ENCODE data around the gene FDPS. TPM values are rescaled to one million over a fixed set of nuclear protein-coding genes. Genes with fewer than 3 reads are reported as not detected.
A peak's percentile ranks its signal among the peaks of the same experiment; 100 is the strongest.

FDPS gene
- total RNA-seq, 1 experiment from 2014 or later: 298 TPM

- H2AFZ ChIP-seq (ENCODE audit: low read length): no peak overlapping the region
- no peak overlapping the region for H3K4me2 ChIP-seq (ENCODE audit: low read depth, low read length, poor library complexity, severe bottlenecking)
- no peaks in the 10 kb centered on the region for H3K9me3 ChIP-seq (ENCODE audit: low read length)
- peaks cover 2% of the 10 kb centered on the region; the same call in 1 of the 2 replicates for H3K4me1 ChIP-seq (ENCODE audit: low read length)
- no peak overlapping the region for H3K27ac ChIP-seq (ENCODE audit: low read length)
- no peaks in the 10 kb centered on the region for H3K36me3 ChIP-seq (ENCODE audit: insufficient read depth, low read length)
- H3K9me2 ChIP-seq (replicated peaks; ENCODE audit: insufficient read depth, low read length): no peaks in the 10 kb centered on the region
- no peaks in the 10 kb centered on the region for H3K27me3 ChIP-seq (ENCODE audit: low read length)
- no peaks in the 10 kb centered on the region for H4K20me1 ChIP-seq (ENCODE audit: insufficient read depth, low read depth, low read length)
- no peak for DNase-seq
- no peak overlapping the region for H3K9ac ChIP-seq (ENCODE audit: low read length)
- H3K79me2 ChIP-seq (ENCODE audit: low read length): no peaks in the 10 kb centered on the region
- H3K4me3 ChIP-seq (ENCODE audit: low read length): no peak overlapping the region
These were observed 7.9 kb upstream of the FDPS start for GRCh38 chr1:155300553-155301329.

- no peaks in the 10 kb centered on the region for H3K36me3 ChIP-seq (ENCODE audit: insufficient read depth, low read length)
- no peak within 1 kb of the TSS for H2AFZ ChIP-seq (ENCODE audit: low read length)
- H3K27me3 ChIP-seq (ENCODE audit: low read length): no peaks in the 10 kb centered on the region
- H4K20me1 ChIP-seq (ENCODE audit: insufficient read depth, low read depth, low read length): no peaks in the 10 kb centered on the region
- H3K79me2 ChIP-seq (ENCODE audit: low read length): no peaks in the 10 kb centered on the region
- H3K4me2 ChIP-seq (ENCODE audit: low read depth, low read length, poor library complexity, severe bottlenecking): no peak within 1 kb of the TSS
- H3K9me2 ChIP-seq (replicated peaks; ENCODE audit: insufficient read depth, low read length): no peaks in the 10 kb centered on the region
- peaks cover 2% of the 10 kb centered on the region; the same call in 1 of the 2 replicates for H3K4me1 ChIP-seq (ENCODE audit: low read length)
- no peak within 1 kb of the TSS for H3K4me3 ChIP-seq (ENCODE audit: low read length)
- no peaks in the 10 kb centered on the region for H3K9me3 ChIP-seq (ENCODE audit: low read length)
- H3K9ac ChIP-seq (ENCODE audit: low read length): no peak within 1 kb of the TSS
- H3K27ac ChIP-seq (ENCODE audit: low read length): no peak within 1 kb of the TSS
- DNase-seq: no peak
These were observed 7.3 kb upstream of the FDPS start, which contains the start of gene PKLR for GRCh38 chr1:155301342-155301841. PKLR (minus strand) TSS chr1:155301438; CDS start chr1:155301395, 43 bp downstream.

GRCh38 chr1:155304558-155305063 is 4.1 kb upstream of the FDPS start:
- H3K36me3 ChIP-seq (ENCODE audit: insufficient read depth, low read length): no peaks in the 10 kb centered on the region
- DNase-seq: no peak
- peaks cover 9% of the 10 kb centered on the region for H3K79me2 ChIP-seq (ENCODE audit: low read length)
- no peaks in the 10 kb centered on the region for H4K20me1 ChIP-seq (ENCODE audit: insufficient read depth, low read depth, low read length)
- peaks cover 10% of the 10 kb centered on the region for H3K4me1 ChIP-seq (ENCODE audit: low read length)
- H3K27me3 ChIP-seq (ENCODE audit: low read length): no peaks in the 10 kb centered on the region
- no peak overlapping the region for H3K4me2 ChIP-seq (ENCODE audit: low read depth, low read length, poor library complexity, severe bottlenecking)
- no peaks in the 10 kb centered on the region for H3K9me2 ChIP-seq (replicated peaks; ENCODE audit: insufficient read depth, low read length)
- H3K9me3 ChIP-seq (ENCODE audit: low read length): no peaks in the 10 kb centered on the region
- no peak overlapping the region for H3K27ac ChIP-seq (ENCODE audit: low read length)
- H3K9ac ChIP-seq (ENCODE audit: low read length): no peak overlapping the region
- H3K4me3 ChIP-seq (ENCODE audit: low read length): no peak overlapping the region
- H2AFZ ChIP-seq (ENCODE audit: low read length): no peak overlapping the region

- H3K9ac ChIP-seq (ENCODE audit: low read length): no peak overlapping the region
- H2AFZ ChIP-seq (ENCODE audit: low read length): no peak overlapping the region
- H3K4me2 ChIP-seq (ENCODE audit: low read depth, low read length, poor library complexity, severe bottlenecking): no peak overlapping the region
- no peaks in the 10 kb centered on the region for H3K9me2 ChIP-seq (replicated peaks; ENCODE audit: insufficient read depth, low read length)
- no peak overlapping the region for H3K4me3 ChIP-seq (ENCODE audit: low read length)
- no peak for DNase-seq
- no peak overlapping the region for H3K27ac ChIP-seq (ENCODE audit: low read length)
- peaks cover 23% of the 10 kb centered on the region for H3K79me2 ChIP-seq (ENCODE audit: low read length)
- H3K36me3 ChIP-seq (ENCODE audit: insufficient read depth, low read length): peaks cover 10% of the 10 kb centered on the region
- H3K27me3 ChIP-seq (ENCODE audit: low read length): no peaks in the 10 kb centered on the region
- no peaks in the 10 kb centered on the region for H3K9me3 ChIP-seq (ENCODE audit: low read length)
- H3K4me1 ChIP-seq (ENCODE audit: low read length): peaks cover 23% of the 10 kb centered on the region
- H4K20me1 ChIP-seq (ENCODE audit: insufficient read depth, low read depth, low read length): no peaks in the 10 kb centered on the region
These were observed 2.7 kb upstream of the FDPS start for GRCh38 chr1:155305881-155306391.

GRCh38 chr1:155307247-155307740 is 1.4 kb upstream of the FDPS start:
- DNase-seq: peak; percentile 82
- Histone ChIP-seq H3K4me1 (ENCODE audit: low read length) (peaks cover 28% of the 10 kb centered on the region), H3K4me2 (ENCODE audit: low read depth, low read length, poor library complexity, severe bottlenecking) (no peak overlapping the region), H3K9me2 (replicated peaks; ENCODE audit: insufficient read depth, low read length) (no peaks in the 10 kb centered on the region), H4K20me1 (ENCODE audit: insufficient read depth, low read depth, low read length) (no peaks in the 10 kb centered on the region), H3K36me3 (ENCODE audit: insufficient read depth, low read length) (peaks cover 15% of the 10 kb centered on the region), H3K4me3 (ENCODE audit: low read length) (no peak overlapping the region; the same call in 1 of the 2 replicates), H3K27me3 (ENCODE audit: low read length) (no peaks in the 10 kb centered on the region), H3K79me2 (ENCODE audit: low read length) (peaks cover 34% of the 10 kb centered on the region), H3K9me3 (ENCODE audit: low read length) (no peaks in the 10 kb centered on the region), H2AFZ (ENCODE audit: low read length) (no peak overlapping the region), H3K27ac (ENCODE audit: low read length) (peak overlapping the region; percentile 92; the same call in 1 of the 2 replicates), H3K9ac (ENCODE audit: low read length) (peak overlapping the region; percentile 59)

- peaks cover 28% of the 10 kb centered on the region for H3K4me1 ChIP-seq (ENCODE audit: low read length)
- peak overlapping the region; percentile 72 for H3K4me3 ChIP-seq (ENCODE audit: low read length)
- peak overlapping the region; percentile 85 for H3K9ac ChIP-seq (ENCODE audit: low read length)
- H3K4me2 ChIP-seq (ENCODE audit: low read depth, low read length, poor library complexity, severe bottlenecking): peak overlapping the region; percentile 69
- no peaks in the 10 kb centered on the region for H3K27me3 ChIP-seq (ENCODE audit: low read length)
- H2AFZ ChIP-seq (ENCODE audit: low read length): no peak overlapping the region
- no peaks in the 10 kb centered on the region for H4K20me1 ChIP-seq (ENCODE audit: insufficient read depth, low read depth, low read length)
- no peaks in the 10 kb centered on the region for H3K9me2 ChIP-seq (replicated peaks; ENCODE audit: insufficient read depth, low read length)
- peak overlapping the region; percentile 92 for H3K27ac ChIP-seq (ENCODE audit: low read length)
- peaks cover 43% of the 10 kb centered on the region for H3K79me2 ChIP-seq (ENCODE audit: low read length)
- DNase-seq: no peak
- peaks cover 23% of the 10 kb centered on the region for H3K36me3 ChIP-seq (ENCODE audit: insufficient read depth, low read length)
- no peaks in the 10 kb centered on the region for H3K9me3 ChIP-seq (ENCODE audit: low read length)
These were observed 856 bp downstream of the FDPS start for GRCh38 chr1:155309423-155310021.

- DNase-seq: no peak
- no peak overlapping the region for H2AFZ ChIP-seq (ENCODE audit: low read length)
- H4K20me1 ChIP-seq (ENCODE audit: insufficient read depth, low read depth, low read length): no peaks in the 10 kb centered on the region
- no peaks in the 10 kb centered on the region for H3K27me3 ChIP-seq (ENCODE audit: low read length)
- H3K27ac ChIP-seq (ENCODE audit: low read length): no peak overlapping the region
- no peak overlapping the region for H3K9ac ChIP-seq (ENCODE audit: low read length)
- H3K4me3 ChIP-seq (ENCODE audit: low read length): no peak overlapping the region
- no peak overlapping the region for H3K4me2 ChIP-seq (ENCODE audit: low read depth, low read length, poor library complexity, severe bottlenecking)
- H3K36me3 ChIP-seq (ENCODE audit: insufficient read depth, low read length): peaks cover 36% of the 10 kb centered on the region
- peaks cover 20% of the 10 kb centered on the region for H3K4me1 ChIP-seq (ENCODE audit: low read length)
- H3K9me3 ChIP-seq (ENCODE audit: low read length): no peaks in the 10 kb centered on the region
- peaks cover 43% of the 10 kb centered on the region for H3K79me2 ChIP-seq (ENCODE audit: low read length)
- H3K9me2 ChIP-seq (replicated peaks; ENCODE audit: insufficient read depth, low read length): no peaks in the 10 kb centered on the region
These were observed 4.6 kb downstream of the FDPS start for GRCh38 chr1:155313261-155313660.

- Histone ChIP-seq H3K9me3 (ENCODE audit: low read length) (no peaks in the 10 kb centered on the region), H3K79me2 (ENCODE audit: low read length) (peaks cover 13% of the 10 kb centered on the region), H3K4me3 (ENCODE audit: low read length) (no peak overlapping the region), H3K4me1 (ENCODE audit: low read length) (peaks cover 17% of the 10 kb centered on the region), H2AFZ (ENCODE audit: low read length) (no peak overlapping the region), H3K27me3 (ENCODE audit: low read length) (no peaks in the 10 kb centered on the region), H3K36me3 (ENCODE audit: insufficient read depth, low read length) (peaks cover 32% of the 10 kb centered on the region; the same call in 1 of the 2 replicates), H3K9me2 (replicated peaks; ENCODE audit: insufficient read depth, low read length) (no peaks in the 10 kb centered on the region), H4K20me1 (ENCODE audit: insufficient read depth, low read depth, low read length) (no peaks in the 10 kb centered on the region), H3K27ac (ENCODE audit: low read length) (no peak overlapping the region), H3K9ac (ENCODE audit: low read length) (no peak overlapping the region), H3K4me2 (ENCODE audit: low read depth, low read length, poor library complexity, severe bottlenecking) (no peak overlapping the region)
- no peak for DNase-seq
These were observed 8.3 kb downstream of the FDPS start for GRCh38 chr1:155316922-155317321.
